Endothelial cell (in vitro differentiated cells): Measurements from ENCODE around the gene ZNF213. TPM values are rescaled to one million over a fixed set of nuclear protein-coding genes. Genes with fewer than 3 reads are reported as not detected.

Experiments used
- DNase-seq: peaks from one replicate; pipeline ENCODE4 v3.0.0; 2021; ENCODE audit warnings: low spot score
- H3K27ac Mint-ChIP-seq: one replicate; pipeline ENCODE4 v1.8.0; 2021; ENCODE audit warnings: mixed read lengths, inconsistent platforms; ENCODE audit not compliant: unreplicated experiment
- H3K27me3 Mint-ChIP-seq: one replicate; pipeline ENCODE4 v1.8.0; 2021; ENCODE audit warnings: mild to moderate bottlenecking, moderate library complexity, mixed read lengths, inconsistent platforms; ENCODE audit not compliant: unreplicated experiment
- H3K36me3 Mint-ChIP-seq: one replicate; pipeline ENCODE4 v1.8.0; 2021; ENCODE audit warnings: mild to moderate bottlenecking, low read depth, mixed read lengths, inconsistent platforms; ENCODE audit not compliant: unreplicated experiment
- H3K4me1 Mint-ChIP-seq: one replicate; pipeline ENCODE4 v1.8.0; 2021; ENCODE audit warnings: mild to moderate bottlenecking, mixed read lengths, inconsistent platforms; ENCODE audit not compliant: unreplicated experiment
- H3K4me3 Mint-ChIP-seq: one replicate; pipeline ENCODE4 v1.8.0; 2021; ENCODE audit warnings: mild to moderate bottlenecking, mixed read lengths, inconsistent platforms; ENCODE audit not compliant: unreplicated experiment
- H3K9me3 Mint-ChIP-seq: one replicate; pipeline ENCODE4 v1.8.0; 2021; ENCODE audit warnings: mixed read lengths, inconsistent platforms; ENCODE audit not compliant: unreplicated experiment
- CTCF ChIP-seq: fragments of 200-600 bp; sonication (generic); IDR thresholded peaks from one replicate; pipeline ENCODE4 v1.5.0; 2021; ENCODE audit warnings: antibody characterized with exemption; ENCODE audit not compliant: unreplicated experiment
- total RNA-seq: library from RNA; stranded (reverse); fragmentation: NEBNext Ultra II Directional; extraction: Animal tissue kit (Norgen Biotek cat#: 25700); gene quantifications from one replicate; pipeline ENCODE4 v1.2.1, GENCODE V29; 2021; ENCODE audit not compliant: unreplicated experiment

ZNF213 gene
- total RNA-seq, 1 donor from 2014 or later, result 10.1 TPM

- peaks cover 11% of the 10 kb centered on the region for H3K27me3 Mint-ChIP-seq
- H3K9me3 Mint-ChIP-seq, result no peaks in the 10 kb centered on the region
- H3K27ac Mint-ChIP-seq, result peak overlapping the region; percentile 84
- peaks cover 25% of the 10 kb centered on the region for H3K36me3 Mint-ChIP-seq
- no peak for TF ChIP-seq CTCF
- no peak for DNase-seq
- peaks cover 12% of the 10 kb centered on the region for H3K4me1 Mint-ChIP-seq
- H3K4me3 Mint-ChIP-seq, result peak overlapping the region; percentile 83
These were observed 11.8 kb upstream of the ZNF213 start for GRCh38 chr16:3122926-3123570.

- Mint-ChIP-seq H3K36me3 (peaks cover 28% of the 10 kb centered on the region), H3K9me3 (no peaks in the 10 kb centered on the region), H3K27ac (peak overlapping the region; percentile 86), H3K4me1 (peaks cover 12% of the 10 kb centered on the region), H3K27me3 (peaks cover 11% of the 10 kb centered on the region), H3K4me3 (peak overlapping the region; percentile 86)
- DNase-seq, result peak; percentile 98
- no peak for TF ChIP-seq CTCF
These were observed 10.6 kb upstream of the ZNF213 start for GRCh38 chr16:3123986-3124886.

DNA sequence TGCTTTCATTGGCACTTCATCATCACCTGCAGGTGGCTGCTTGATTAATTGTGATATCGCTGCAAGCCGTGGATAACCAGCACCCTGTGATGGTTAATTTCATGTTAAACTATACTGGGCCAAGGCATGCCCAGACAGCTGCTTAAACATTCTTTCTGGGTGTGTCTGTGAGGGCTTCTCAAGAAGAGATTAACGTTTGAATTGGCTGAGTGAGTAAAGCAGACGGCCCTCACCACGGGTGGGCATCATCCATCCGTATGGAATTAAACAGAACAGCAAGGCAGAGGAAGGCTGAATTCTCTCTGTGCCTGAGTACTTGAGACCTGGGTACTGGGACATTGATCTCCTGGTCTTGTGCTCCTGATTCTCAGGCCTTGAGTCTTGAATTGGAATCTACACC lies 7.1 kb upstream of the ZNF213 start:
- H3K36me3 Mint-ChIP-seq, result peaks cover 22% of the 10 kb centered on the region
- H3K4me1 Mint-ChIP-seq, result peaks cover 15% of the 10 kb centered on the region
- H3K9me3 Mint-ChIP-seq, result no peaks in the 10 kb centered on the region
- no peak overlapping the region for H3K27ac Mint-ChIP-seq
- DNase-seq, result no peak
- H3K27me3 Mint-ChIP-seq, result peaks cover 6% of the 10 kb centered on the region
- no peak overlapping the region for H3K4me3 Mint-ChIP-seq
- no peak for TF ChIP-seq CTCF

DNA sequence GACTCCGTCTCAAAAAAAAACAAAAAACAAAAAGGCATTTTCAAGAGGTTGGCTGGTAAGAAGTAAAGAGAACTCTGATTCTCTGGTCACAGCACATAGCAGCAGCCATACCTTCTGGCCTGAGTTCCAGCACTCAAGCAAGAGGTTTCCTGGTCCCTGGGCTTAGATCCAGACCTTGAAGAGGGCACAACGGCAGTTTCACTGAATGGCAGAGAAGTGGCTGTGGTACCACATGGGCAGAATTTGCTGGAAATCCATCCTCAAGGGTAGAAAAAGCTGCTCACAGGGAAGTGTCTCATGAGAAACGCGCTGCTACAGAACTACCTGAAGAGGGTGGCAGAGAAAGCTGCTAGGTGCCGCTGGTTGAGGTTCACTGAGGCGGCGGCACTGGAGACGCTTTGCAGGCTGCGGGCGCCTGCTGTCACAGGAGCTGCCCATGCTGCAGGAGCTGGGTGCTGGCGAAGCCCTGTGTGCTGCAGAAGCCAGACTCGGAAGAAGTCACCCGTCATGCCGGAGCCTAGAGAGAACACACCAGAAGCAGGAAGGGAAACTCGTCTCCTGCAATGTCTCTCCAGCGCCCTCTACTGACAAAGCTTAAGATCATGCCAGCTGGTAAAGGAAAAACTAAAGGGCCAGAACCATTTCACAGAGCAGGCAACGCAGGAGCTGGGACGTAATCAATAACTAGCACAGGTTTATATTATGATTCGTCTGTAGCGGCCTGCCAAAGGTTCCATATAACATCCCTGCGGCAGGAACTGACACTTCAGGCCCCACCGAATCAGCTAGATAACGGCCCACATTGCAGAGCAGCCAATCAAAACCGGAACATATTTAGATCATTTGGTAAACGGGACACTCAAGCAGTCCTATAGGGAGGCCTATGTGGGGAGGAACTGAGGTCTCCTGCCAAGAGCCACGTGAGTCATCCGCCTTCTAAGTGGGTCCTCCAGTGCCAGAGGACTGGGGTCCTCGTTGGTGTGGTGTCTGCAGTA lies 5.4 kb upstream of the ZNF213 start:
- Mint-ChIP-seq H3K9me3 (no peaks in the 10 kb centered on the region), H3K27ac (no peak overlapping the region), H3K27me3 (peaks cover 5% of the 10 kb centered on the region), H3K36me3 (peaks cover 24% of the 10 kb centered on the region), H3K4me1 (peaks cover 19% of the 10 kb centered on the region), H3K4me3 (peak overlapping the region; percentile 56)
- TF ChIP-seq CTCF, result peak; percentile 77
- DNase-seq, result peak; percentile 81
